ENCODE data around the gene SPPL2A. TPM values are rescaled to one million over a fixed set of nuclear protein-coding genes. Genes with fewer than 3 reads are reported as not detected.

Gene SPPL2A
- total RNA-seq, 1 donor: 128 TPM

- no peak overlapping the region for H3K4me3 ChIP-seq (ENCODE audit: low read depth, low read length)
- TF ChIP-seq, protein P1, sequence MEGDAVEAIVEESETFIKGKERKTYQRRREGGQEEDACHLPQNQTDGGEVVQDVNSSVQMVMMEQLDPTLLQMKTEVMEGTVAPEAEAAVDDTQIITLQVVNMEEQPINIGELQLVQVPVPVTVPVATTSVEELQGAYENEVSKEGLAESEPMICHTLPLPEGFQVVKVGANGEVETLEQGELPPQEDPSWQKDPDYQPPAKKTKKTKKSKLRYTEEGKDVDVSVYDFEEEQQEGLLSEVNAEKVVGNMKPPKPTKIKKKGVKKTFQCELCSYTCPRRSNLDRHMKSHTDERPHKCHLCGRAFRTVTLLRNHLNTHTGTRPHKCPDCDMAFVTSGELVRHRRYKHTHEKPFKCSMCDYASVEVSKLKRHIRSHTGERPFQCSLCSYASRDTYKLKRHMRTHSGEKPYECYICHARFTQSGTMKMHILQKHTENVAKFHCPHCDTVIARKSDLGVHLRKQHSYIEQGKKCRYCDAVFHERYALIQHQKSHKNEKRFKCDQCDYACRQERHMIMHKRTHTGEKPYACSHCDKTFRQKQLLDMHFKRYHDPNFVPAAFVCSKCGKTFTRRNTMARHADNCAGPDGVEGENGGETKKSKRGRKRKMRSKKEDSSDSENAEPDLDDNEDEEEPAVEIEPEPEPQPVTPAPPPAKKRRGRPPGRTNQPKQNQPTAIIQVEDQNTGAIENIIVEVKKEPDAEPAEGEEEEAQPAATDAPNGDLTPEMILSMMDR (IDR thresholded peaks at IDR 0.05; ENCODE audit: insufficient read depth, low read length): no peak
- no peak for DNase-seq (ENCODE audit: low read depth)
These were observed 84.0 kb downstream of the SPPL2A start for GRCh38 chr15:50681467-50681866.

- no peak overlapping the region for H3K4me3 ChIP-seq (ENCODE audit: low read depth, low read length)
- peak; percentile 35 for DNase-seq (ENCODE audit: low read depth)
These were observed 88.6 kb downstream of the SPPL2A start for GRCh38 chr15:50676799-50677483.

GRCh38 chr15:50675535-50676144 is 89.9 kb downstream of the SPPL2A start:
- H3K4me3 ChIP-seq (ENCODE audit: low read depth, low read length): no peak overlapping the region
- TF ChIP-seq, protein P1 (IDR thresholded peaks at IDR 0.05; ENCODE audit: insufficient read depth, low read length): peak; percentile 76
- DNase-seq (ENCODE audit: low read depth): peak; percentile 75

More at GRCh38 chr15:50676799-50677483, 88.6 kb downstream of the SPPL2A start:
- TF ChIP-seq, protein P1 (IDR thresholded peaks at IDR 0.05; ENCODE audit: insufficient read depth, low read length): no peak

DNA sequence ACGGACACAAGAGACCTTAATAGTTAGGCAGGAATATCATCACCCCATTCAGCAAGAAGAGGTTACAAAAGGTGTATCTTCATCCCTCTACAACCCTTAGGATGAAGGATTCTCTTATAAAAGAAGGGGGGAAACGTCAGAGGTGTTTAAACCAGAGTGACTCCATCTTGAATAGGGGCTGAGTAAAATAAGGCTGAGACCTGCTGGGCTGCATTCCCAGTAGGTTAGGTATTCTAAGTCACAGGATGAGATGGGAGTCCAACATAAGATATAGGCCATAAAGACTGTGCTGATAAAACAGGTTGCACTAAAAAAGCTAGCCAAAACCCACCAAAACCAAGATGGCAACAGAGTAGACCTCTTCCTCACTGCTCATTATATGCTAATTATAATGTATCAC is 95.4 kb downstream of the SPPL2A start:
- DNase-seq (ENCODE audit: low read depth): no peak
- no peak overlapping the region for H3K4me3 ChIP-seq (ENCODE audit: low read depth, low read length)
- TF ChIP-seq, protein P1 (IDR thresholded peaks at IDR 0.05; ENCODE audit: insufficient read depth, low read length): no peak

- TF ChIP-seq, protein P1 (IDR thresholded peaks at IDR 0.05; ENCODE audit: insufficient read depth, low read length): no peak
- no peak for DNase-seq (ENCODE audit: low read depth)
- no peak overlapping the region for H3K4me3 ChIP-seq (ENCODE audit: low read depth, low read length)
These were observed 95.9 kb downstream of the SPPL2A start for GRCh38 chr15:50669611-50670010.

- DNase-seq (ENCODE audit: low read depth): no peak
- H3K4me3 ChIP-seq (ENCODE audit: low read depth, low read length): no peak overlapping the region
- TF ChIP-seq, protein P1 (IDR thresholded peaks at IDR 0.05; ENCODE audit: insufficient read depth, low read length): no peak
These were observed 99.6 kb downstream of the SPPL2A start for GRCh38 chr15:50665938-50666337.
